CD4-positive, alpha-beta T cell (primary cell): ENCODE data around the gene HDDC3. TPM values are rescaled to one million over a fixed set of nuclear protein-coding genes. Genes with fewer than 3 reads are reported as not detected.

Source experiments
- ATAC-seq: fragments of 200-7000 bp; cut with Tn5 transposase; one replicate; pipeline ENCODE4 v1.10.0; 2022; ENCODE audit warnings: mild to moderate bottlenecking; ENCODE audit not compliant: poor library complexity
- CTCF ChIA-PET: fragments of 350-600 bp; sonication (Branson Sonifier 250); formaldehyde crosslinking; loops from one replicate; lab custom pipeline; 2021; ENCODE audit warnings: antibody characterized with exemption, inconsistent platforms; lab: Charles Lee
- POLR2A ChIA-PET: fragments of 350-600 bp; sonication (Branson Sonifier 250); formaldehyde crosslinking; loops from one replicate; lab custom pipeline; 2021; ENCODE audit warnings: antibody characterized with exemption, inconsistent platforms; lab: Charles Lee
- DNase-seq, 14 experiments: peaks; one replicate each; pipeline ENCODE4 v3.0.0-alpha.2; 2013 to 2020; ENCODE audit warnings: mixed read lengths in 2 of 14
- H3K27ac ChIP-seq, 2 donors: one replicate each; pipeline versions ENCODE4 v1.5.1 to v1.7.0; 2013; ENCODE audit warnings: low read length in 2 of 2, low read depth in 1 of 2, mild to moderate bottlenecking in 1 of 2
- H3K27me3 ChIP-seq, 2 experiments: 1 replicate in 1 of 2; 2 replicates in 1 of 2; pipeline versions ENCODE4 v1.6.1 to v1.7.0; 2013; ENCODE audit warnings: low read length in 2 of 2, control low read depth in 1 of 2, mild to moderate bottlenecking in 1 of 2, moderate library complexity in 1 of 2; ENCODE audit not compliant: insufficient read depth in 2 of 2, control insufficient read depth in 1 of 2
- H3K36me3 ChIP-seq: one replicate; pipeline ENCODE4 v1.6.1; 2013; ENCODE audit warnings: low read length, control low read depth; ENCODE audit not compliant: insufficient read depth
- H3K4me1 ChIP-seq: one replicate; pipeline ENCODE4 v1.6.1; 2013; ENCODE audit warnings: low read length, control low read depth; ENCODE audit not compliant: insufficient read depth
- H3K4me3 ChIP-seq: one replicate; pipeline ENCODE4 v1.5.1; 2013; ENCODE audit warnings: mild to moderate bottlenecking, low read length, moderate library complexity
- H3K9me3 ChIP-seq, 2 experiments: 1 replicate in 1 of 2; 2 replicates in 1 of 2; pipeline versions ENCODE4 v1.6.1 to v1.7.0; 2013; ENCODE audit warnings: low read length in 2 of 2, mild to moderate bottlenecking in 2 of 2, control low read depth in 1 of 2, moderate library complexity in 1 of 2; ENCODE audit not compliant: control insufficient read depth in 1 of 2, insufficient read depth in 1 of 2
- H3K27ac Mint-ChIP-seq: one replicate; pipeline ENCODE4 v1.8.0; 2020; ENCODE audit warnings: mixed read lengths
- H3K27me3 Mint-ChIP-seq: one replicate; pipeline ENCODE4 v1.8.0; 2021; ENCODE audit warnings: mixed read lengths
- H3K36me3 Mint-ChIP-seq: one replicate; pipeline ENCODE4 v1.8.0; 2021; ENCODE audit warnings: low read depth, mixed read lengths
- H3K4me1 Mint-ChIP-seq: one replicate; pipeline ENCODE4 v1.8.0; 2021; ENCODE audit warnings: low read depth, mixed read lengths
- H3K4me3 Mint-ChIP-seq: one replicate; pipeline ENCODE4 v1.8.0; 2020; ENCODE audit warnings: mild to moderate bottlenecking, mixed read lengths
- H3K9me3 Mint-ChIP-seq: one replicate; pipeline ENCODE4 v1.8.0; 2020; ENCODE audit warnings: mixed read lengths
- CTCF ChIP-seq: fragments of 200-600 bp; IDR thresholded peaks from one replicate; pipeline ENCODE4 v1.8.0; 2022; ENCODE audit warnings: antibody characterized with exemption, mild to moderate bottlenecking
- intact Hi-C, 2 experiments: fragments of 100-400 bp; cut with DNase I in 1 of 2; cut with micrococcal nuclease in 1 of 2; formaldehyde crosslinking; loops; one replicate each; pipeline versions ENCODE4 v1.15.1 to v1.9.0; 2023 to 2025; cut with DNase I, micrococcal nuclease
- total RNA-seq, 174 experiments: library from RNA in 2 of 174; stranded (reverse) in 2 of 174; gene quantifications; one replicate each; pipeline ENCODE4 v1.2.3 and lab custom pipeline; 2021 to 2026

Gene HDDC3
- total RNA-seq, 2 experiments from 2014 or later: 9.9 to 10.8 TPM

GRCh38 chr15:90953947-90954711, 21.8 kb upstream of the HDDC3 start:
- ChIA-PET POLR2A (interaction anchor here (0.6 to 7.7 kb wide), 10 partner anchors 12 to 1619 kb away, joined by 3 to 126 read pairs (median 3); partner anchors contain the start of genes BLM, HDDC3, MAN2A2 and NGRN), CTCF (interaction anchor here (0.8 to 5.5 kb wide), 6 partner anchors 15 to 79 kb away, joined by 3 to 41 read pairs (median 6); partner anchors contain the start of genes HDDC3, UNC45A and VPS33B)
- H3K36me3 ChIP-seq: peaks cover 41% of the 10 kb centered on the region
- H3K27me3 ChIP-seq: no peaks in the 10 kb centered on the region
- Mint-ChIP-seq H3K4me1 (peaks cover 9% of the 10 kb centered on the region), H3K36me3 (peaks cover 37% of the 10 kb centered on the region), H3K4me3 (peak overlapping the region; percentile 87), H3K9me3 (no peaks in the 10 kb centered on the region), H3K27me3 (no peaks in the 10 kb centered on the region), H3K27ac (peak overlapping the region; percentile 88)
- no peak for TF ChIP-seq CTCF
- no peak for ATAC-seq
- peak overlapping the region; percentile 74 for H3K4me3 ChIP-seq
- peaks cover 26% of the 10 kb centered on the region for H3K4me1 ChIP-seq
- no peaks in the 10 kb centered on the region for H3K9me3 ChIP-seq
- intact Hi-C loops: loop anchor here in 1 of 2 experiments (1.0 to 2.0 kb wide), 2 partner anchors 19 to 41 kb away; partner anchors contain the start of genes PRC1 and UNC45A
- peak in 1 of 14 experiments; percentile 23 for DNase-seq
- H3K27ac ChIP-seq: peak overlapping the region; percentile 87 to 92

GRCh38 chr15:90952901-90953677, 20.7 kb upstream of the HDDC3 start:
- no peak overlapping the region for H3K27ac ChIP-seq
- no peak for ATAC-seq
- H3K4me1 ChIP-seq: peaks cover 26% of the 10 kb centered on the region
- Mint-ChIP-seq H3K4me3 (peak overlapping the region; percentile 87), H3K36me3 (peaks cover 47% of the 10 kb centered on the region), H3K9me3 (no peaks in the 10 kb centered on the region), H3K27ac (no peak overlapping the region), H3K27me3 (no peaks in the 10 kb centered on the region), H3K4me1 (peaks cover 9% of the 10 kb centered on the region)
- CTCF ChIA-PET: interaction anchor here (5.5 kb wide), 1 partner anchor 21 kb away, joined by 41 read pairs; the partner anchor contains the start of gene HDDC3
- peak in 1 of 14 experiments; percentile 28 for DNase-seq
- no peak for TF ChIP-seq CTCF
- H3K4me3 ChIP-seq: no peak overlapping the region
- H3K36me3 ChIP-seq: peaks cover 48% of the 10 kb centered on the region
- H3K27me3 ChIP-seq: no peaks in the 10 kb centered on the region
- H3K9me3 ChIP-seq: no peaks in the 10 kb centered on the region
- POLR2A ChIA-PET: interaction anchor here (7.7 kb wide), 1 partner anchor 20 kb away, joined by 126 read pairs; the partner anchor contains the start of genes HDDC3 and UNC45A
- intact Hi-C loops: no loop called here

- H3K27ac Mint-ChIP-seq: no peak overlapping the region
- POLR2A ChIA-PET: no interaction called here
Measured at GRCh38 chr15:90950676-90951075, 18.3 kb upstream of the HDDC3 start.

More at GRCh38 chr15:90950676-90951075, 18.3 kb upstream of the HDDC3 start:
- intact Hi-C loops: no loop called here
- H3K4me3 Mint-ChIP-seq: no peak overlapping the region
- Histone ChIP-seq H3K27ac (no peak overlapping the region), H3K36me3 (peaks cover 63% of the 10 kb centered on the region), H3K9me3 (no peaks in the 10 kb centered on the region), H3K4me3 (no peak overlapping the region), H3K4me1 (peaks cover 15% of the 10 kb centered on the region), H3K27me3 (no peaks in the 10 kb centered on the region)
- CTCF ChIA-PET: no interaction called here
- no peaks in the 10 kb centered on the region for H3K27me3 Mint-ChIP-seq
- no peaks in the 10 kb centered on the region for H3K9me3 Mint-ChIP-seq
- ATAC-seq (no peak), DNase-seq (peak in 1 of 14 experiments; percentile 16)
- H3K4me1 Mint-ChIP-seq: peaks cover 2% of the 10 kb centered on the region
- peaks cover 68% of the 10 kb centered on the region for H3K36me3 Mint-ChIP-seq
- TF ChIP-seq CTCF: no peak
